ENCODE data around the gene DCLK1.

- TF ChIP-seq SP1 (IDR thresholded peaks at IDR 0.05) (no peak), FOXM1 (IDR thresholded peaks at IDR 0.05; ENCODE audit: borderline replicate concordance) (no peak), SUZ12 (IDR thresholded peaks at IDR 0.05) (no peak), CTBP1 (IDR thresholded peaks at IDR 0.05; ENCODE audit: borderline replicate concordance) (no peak), BHLHE40 (IDR thresholded peaks at IDR 0.05; ENCODE audit: borderline replicate concordance) (no peak), ELF4 (IDR thresholded peaks at IDR 0.05) (no peak), ARNT (IDR thresholded peaks at IDR 0.05) (no peak), TARDBP (IDR thresholded peaks at IDR 0.05) (no peak), HDGF (IDR thresholded peaks at IDR 0.05; ENCODE audit: borderline replicate concordance) (no peak), ZNF384 (IDR thresholded peaks at IDR 0.05) (no peak), FOXK2 (IDR thresholded peaks at IDR 0.05) (no peak)
- TF ChIP-seq, protein P1, sequence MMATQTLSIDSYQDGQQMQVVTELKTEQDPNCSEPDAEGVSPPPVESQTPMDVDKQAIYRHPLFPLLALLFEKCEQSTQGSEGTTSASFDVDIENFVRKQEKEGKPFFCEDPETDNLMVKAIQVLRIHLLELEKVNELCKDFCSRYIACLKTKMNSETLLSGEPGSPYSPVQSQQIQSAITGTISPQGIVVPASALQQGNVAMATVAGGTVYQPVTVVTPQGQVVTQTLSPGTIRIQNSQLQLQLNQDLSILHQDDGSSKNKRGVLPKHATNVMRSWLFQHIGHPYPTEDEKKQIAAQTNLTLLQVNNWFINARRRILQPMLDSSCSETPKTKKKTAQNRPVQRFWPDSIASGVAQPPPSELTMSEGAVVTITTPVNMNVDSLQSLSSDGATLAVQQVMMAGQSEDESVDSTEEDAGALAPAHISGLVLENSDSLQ (IDR thresholded peaks at IDR 0.05) = no peak
These were observed 282.6 kb downstream of the DCLK1 start for GRCh38 chr13:35848336-35849255.

Measured in HEK293T (cell line).